ENCODE results near the gene ERBB3.

Gene ERBB3

DNA sequence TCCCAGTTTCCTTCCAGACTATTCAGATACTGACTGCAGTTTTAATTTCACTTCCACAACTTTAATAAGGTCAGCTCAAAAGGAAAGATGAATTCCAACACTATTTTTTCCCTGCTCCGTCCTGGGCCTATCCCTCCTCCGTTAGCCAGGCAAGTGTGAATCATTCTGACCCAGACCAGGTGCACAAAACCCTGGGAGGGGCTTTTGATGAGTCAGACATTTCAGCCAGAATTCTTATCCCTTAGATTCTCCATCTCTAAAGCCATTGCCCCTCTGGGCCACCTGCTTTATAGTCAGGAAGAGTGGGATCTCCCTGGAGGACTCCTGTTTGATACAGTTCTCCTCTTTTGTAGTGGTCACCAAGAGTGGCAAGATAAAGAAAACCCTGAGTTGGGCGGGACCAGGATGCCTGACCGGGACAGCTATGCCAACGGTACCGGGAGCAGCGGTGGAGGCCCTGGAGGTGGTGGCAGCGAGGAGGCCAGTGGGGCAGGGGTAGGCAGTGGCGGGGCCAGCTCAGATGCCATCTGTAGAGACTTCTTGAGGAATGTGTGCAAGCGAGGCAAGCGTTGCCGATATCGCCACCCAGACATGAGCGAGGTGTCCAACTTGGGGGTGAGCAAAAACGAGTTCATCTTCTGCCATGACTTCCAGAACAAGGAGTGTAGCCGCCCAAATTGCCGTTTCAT lies 40.3 kb downstream of the ERBB3 start:
- H3K27me3 ChIP-seq (ENCODE audit: insufficient read depth, poor library complexity, severe bottlenecking): no peaks in the 10 kb centered on the region
- no peak overlapping the region for H3K4me3 ChIP-seq (replicated peaks; ENCODE audit: insufficient read depth, low read length)
- H3K27ac ChIP-seq (replicated peaks): no peak overlapping the region
- DNase-seq (ENCODE audit: low read depth in 1 of 2, low spot score in 1 of 2): no peak
- TF ChIP-seq CTCF (IDR thresholded peaks at IDR 0.05; ENCODE audit: insufficient read depth, low read length) (no peak), SPI1 (IDR thresholded peaks at IDR 0.05; ENCODE audit: borderline replicate concordance, low read depth) (no peak), GABPA (IDR thresholded peaks at IDR 0.05; ENCODE audit: low read depth) (no peak), POLR2AphosphoS5 (IDR thresholded peaks at IDR 0.05; ENCODE audit: low read depth) (no peak)
- TF ChIP-seq, protein P1, sequence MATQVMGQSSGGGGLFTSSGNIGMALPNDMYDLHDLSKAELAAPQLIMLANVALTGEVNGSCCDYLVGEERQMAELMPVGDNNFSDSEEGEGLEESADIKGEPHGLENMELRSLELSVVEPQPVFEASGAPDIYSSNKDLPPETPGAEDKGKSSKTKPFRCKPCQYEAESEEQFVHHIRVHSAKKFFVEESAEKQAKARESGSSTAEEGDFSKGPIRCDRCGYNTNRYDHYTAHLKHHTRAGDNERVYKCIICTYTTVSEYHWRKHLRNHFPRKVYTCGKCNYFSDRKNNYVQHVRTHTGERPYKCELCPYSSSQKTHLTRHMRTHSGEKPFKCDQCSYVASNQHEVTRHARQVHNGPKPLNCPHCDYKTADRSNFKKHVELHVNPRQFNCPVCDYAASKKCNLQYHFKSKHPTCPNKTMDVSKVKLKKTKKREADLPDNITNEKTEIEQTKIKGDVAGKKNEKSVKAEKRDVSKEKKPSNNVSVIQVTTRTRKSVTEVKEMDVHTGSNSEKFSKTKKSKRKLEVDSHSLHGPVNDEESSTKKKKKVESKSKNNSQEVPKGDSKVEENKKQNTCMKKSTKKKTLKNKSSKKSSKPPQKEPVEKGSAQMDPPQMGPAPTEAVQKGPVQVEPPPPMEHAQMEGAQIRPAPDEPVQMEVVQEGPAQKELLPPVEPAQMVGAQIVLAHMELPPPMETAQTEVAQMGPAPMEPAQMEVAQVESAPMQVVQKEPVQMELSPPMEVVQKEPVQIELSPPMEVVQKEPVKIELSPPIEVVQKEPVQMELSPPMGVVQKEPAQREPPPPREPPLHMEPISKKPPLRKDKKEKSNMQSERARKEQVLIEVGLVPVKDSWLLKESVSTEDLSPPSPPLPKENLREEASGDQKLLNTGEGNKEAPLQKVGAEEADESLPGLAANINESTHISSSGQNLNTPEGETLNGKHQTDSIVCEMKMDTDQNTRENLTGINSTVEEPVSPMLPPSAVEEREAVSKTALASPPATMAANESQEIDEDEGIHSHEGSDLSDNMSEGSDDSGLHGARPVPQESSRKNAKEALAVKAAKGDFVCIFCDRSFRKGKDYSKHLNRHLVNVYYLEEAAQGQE (IDR thresholded peaks at IDR 0.05; ENCODE audit: insufficient replicate concordance, low read depth): no peak

- DNase-seq (ENCODE audit: low read depth in 1 of 2, low spot score in 1 of 2): no peak
- no peak overlapping the region for H3K27ac ChIP-seq (replicated peaks)
- TF ChIP-seq POLR2AphosphoS5 (IDR thresholded peaks at IDR 0.05; ENCODE audit: low read depth): no peak
- TF ChIP-seq CTCF (IDR thresholded peaks at IDR 0.05; ENCODE audit: insufficient read depth, low read length): no peak
- TF ChIP-seq SPI1 (IDR thresholded peaks at IDR 0.05; ENCODE audit: borderline replicate concordance, low read depth): no peak
- no peak for TF ChIP-seq GABPA (IDR thresholded peaks at IDR 0.05; ENCODE audit: low read depth)
- TF ChIP-seq, protein P1 (IDR thresholded peaks at IDR 0.05; ENCODE audit: insufficient replicate concordance, low read depth): no peak
- H3K27me3 ChIP-seq (ENCODE audit: insufficient read depth, poor library complexity, severe bottlenecking): no peaks in the 10 kb centered on the region
- H3K4me3 ChIP-seq (replicated peaks; ENCODE audit: insufficient read depth, low read length): no peak overlapping the region
Measured at GRCh38 chr12:56121204-56121870, 41.4 kb downstream of the ERBB3 start.

DNA sequence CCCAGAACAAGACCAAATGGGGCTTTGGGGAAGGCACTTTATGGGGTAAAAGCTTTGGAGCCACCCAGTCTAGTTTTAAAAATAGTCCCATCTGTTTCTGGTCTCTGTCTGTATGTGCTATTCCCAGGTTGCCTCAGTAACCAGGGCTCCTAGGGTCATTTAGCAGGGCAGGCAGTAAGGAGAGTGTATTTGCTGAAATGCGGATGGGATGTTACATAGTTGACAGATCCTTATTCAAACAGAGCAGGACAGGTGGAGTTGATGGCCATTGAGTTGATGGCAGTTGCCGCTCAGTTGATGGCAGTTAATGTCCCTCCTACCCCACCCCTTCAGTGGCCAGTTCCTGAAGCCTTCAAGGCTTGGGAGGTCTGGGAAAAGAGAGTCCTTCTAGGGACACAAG lies 42.7 kb downstream of the ERBB3 start:
- DNase-seq (ENCODE audit: low read depth in 1 of 2, low spot score in 1 of 2): no peak
- TF ChIP-seq CTCF (IDR thresholded peaks at IDR 0.05; ENCODE audit: insufficient read depth, low read length) (no peak), POLR2AphosphoS5 (IDR thresholded peaks at IDR 0.05; ENCODE audit: low read depth) (no peak), GABPA (IDR thresholded peaks at IDR 0.05; ENCODE audit: low read depth) (no peak), SPI1 (IDR thresholded peaks at IDR 0.05; ENCODE audit: borderline replicate concordance, low read depth) (no peak)
- TF ChIP-seq, protein P1 (IDR thresholded peaks at IDR 0.05; ENCODE audit: insufficient replicate concordance, low read depth): no peak
- no peak overlapping the region for H3K4me3 ChIP-seq (replicated peaks; ENCODE audit: insufficient read depth, low read length)
- H3K27me3 ChIP-seq (ENCODE audit: insufficient read depth, poor library complexity, severe bottlenecking): no peaks in the 10 kb centered on the region
- no peak overlapping the region for H3K27ac ChIP-seq (replicated peaks)

All from HL-60 (cell line).